CD4-positive, alpha-beta T cell (primary cell): Measurements from ENCODE around the gene MYO1D. TPM values are rescaled to one million over a fixed set of nuclear protein-coding genes. Genes with fewer than 3 reads are reported as not detected.

Experiments used
- ATAC-seq: fragments of 200-7000 bp; cut with Tn5 transposase; one replicate; pipeline ENCODE4 v1.10.0; 2022; ENCODE audit warnings: mild to moderate bottlenecking; ENCODE audit not compliant: poor library complexity
- CTCF ChIA-PET: fragments of 350-600 bp; sonication (Branson Sonifier 250); formaldehyde crosslinking; loops from one replicate; lab custom pipeline; 2021; ENCODE audit warnings: antibody characterized with exemption, inconsistent platforms; lab: Charles Lee
- POLR2A ChIA-PET: fragments of 350-600 bp; sonication (Branson Sonifier 250); formaldehyde crosslinking; loops from one replicate; lab custom pipeline; 2021; ENCODE audit warnings: antibody characterized with exemption, inconsistent platforms; lab: Charles Lee
- DNase-seq, 14 experiments: peaks; one replicate each; pipeline ENCODE4 v3.0.0-alpha.2; 2013 to 2020; ENCODE audit warnings: mixed read lengths in 2 of 14
- H3K27ac ChIP-seq, 2 donors: one replicate each; pipeline versions ENCODE4 v1.5.1 to v1.7.0; 2013; ENCODE audit warnings: low read length in 2 of 2, low read depth in 1 of 2, mild to moderate bottlenecking in 1 of 2
- H3K27me3 ChIP-seq, 2 experiments: 1 replicate in 1 of 2; 2 replicates in 1 of 2; pipeline versions ENCODE4 v1.6.1 to v1.7.0; 2013; ENCODE audit warnings: low read length in 2 of 2, control low read depth in 1 of 2, mild to moderate bottlenecking in 1 of 2, moderate library complexity in 1 of 2; ENCODE audit not compliant: insufficient read depth in 2 of 2, control insufficient read depth in 1 of 2
- H3K36me3 ChIP-seq: one replicate; pipeline ENCODE4 v1.6.1; 2013; ENCODE audit warnings: low read length, control low read depth; ENCODE audit not compliant: insufficient read depth
- H3K4me1 ChIP-seq: one replicate; pipeline ENCODE4 v1.6.1; 2013; ENCODE audit warnings: low read length, control low read depth; ENCODE audit not compliant: insufficient read depth
- H3K4me3 ChIP-seq: one replicate; pipeline ENCODE4 v1.5.1; 2013; ENCODE audit warnings: mild to moderate bottlenecking, low read length, moderate library complexity
- H3K9me3 ChIP-seq, 2 experiments: 1 replicate in 1 of 2; 2 replicates in 1 of 2; pipeline versions ENCODE4 v1.6.1 to v1.7.0; 2013; ENCODE audit warnings: low read length in 2 of 2, mild to moderate bottlenecking in 2 of 2, control low read depth in 1 of 2, moderate library complexity in 1 of 2; ENCODE audit not compliant: control insufficient read depth in 1 of 2, insufficient read depth in 1 of 2
- H3K27ac Mint-ChIP-seq: one replicate; pipeline ENCODE4 v1.8.0; 2020; ENCODE audit warnings: mixed read lengths
- H3K27me3 Mint-ChIP-seq: one replicate; pipeline ENCODE4 v1.8.0; 2021; ENCODE audit warnings: mixed read lengths
- H3K36me3 Mint-ChIP-seq: one replicate; pipeline ENCODE4 v1.8.0; 2021; ENCODE audit warnings: low read depth, mixed read lengths
- H3K4me1 Mint-ChIP-seq: one replicate; pipeline ENCODE4 v1.8.0; 2021; ENCODE audit warnings: low read depth, mixed read lengths
- H3K4me3 Mint-ChIP-seq: one replicate; pipeline ENCODE4 v1.8.0; 2020; ENCODE audit warnings: mild to moderate bottlenecking, mixed read lengths
- H3K9me3 Mint-ChIP-seq: one replicate; pipeline ENCODE4 v1.8.0; 2020; ENCODE audit warnings: mixed read lengths
- CTCF ChIP-seq: fragments of 200-600 bp; IDR thresholded peaks from one replicate; pipeline ENCODE4 v1.8.0; 2022; ENCODE audit warnings: antibody characterized with exemption, mild to moderate bottlenecking
- intact Hi-C, 2 experiments: fragments of 100-400 bp; cut with DNase I in 1 of 2; cut with micrococcal nuclease in 1 of 2; formaldehyde crosslinking; loops; one replicate each; pipeline versions ENCODE4 v1.15.1 to v1.9.0; 2023 to 2025; cut with DNase I, micrococcal nuclease
- total RNA-seq, 174 experiments: library from RNA in 2 of 174; stranded (reverse) in 2 of 174; gene quantifications; one replicate each; pipeline ENCODE4 v1.2.3 and lab custom pipeline; 2021 to 2026

Gene MYO1D
- total RNA-seq, 2 experiments from 2014 or later, result 5.8 to 6.4 TPM

GRCh38 chr17:32570081-32570396 lies 306.9 kb downstream of the MYO1D start:
- ChIA-PET CTCF (no interaction called here), POLR2A (no interaction called here)
- Histone ChIP-seq H3K36me3 (no peaks in the 10 kb centered on the region), H3K27me3 (no peaks in the 10 kb centered on the region), H3K9me3 (no peaks in the 10 kb centered on the region), H3K4me3 (no peak overlapping the region), H3K4me1 (no peaks in the 10 kb centered on the region), H3K27ac (no peak overlapping the region)
- Mint-ChIP-seq H3K9me3 (no peaks in the 10 kb centered on the region), H3K4me1 (peaks cover 16% of the 10 kb centered on the region), H3K4me3 (no peak overlapping the region), H3K27me3 (no peaks in the 10 kb centered on the region), H3K36me3 (no peaks in the 10 kb centered on the region), H3K27ac (no peak overlapping the region)
- no peak for DNase-seq
- TF ChIP-seq CTCF, result no peak
- no peak for ATAC-seq
- intact Hi-C loops, result no loop called here

GRCh38 chr17:32569171-32570080 lies 307.5 kb downstream of the MYO1D start:
- DNase-seq, result no peak
- Histone ChIP-seq H3K27me3 (no peaks in the 10 kb centered on the region), H3K36me3 (no peaks in the 10 kb centered on the region), H3K4me3 (no peak overlapping the region), H3K4me1 (no peaks in the 10 kb centered on the region), H3K27ac (no peak overlapping the region), H3K9me3 (no peaks in the 10 kb centered on the region)
- POLR2A ChIA-PET, result no interaction called here
- Mint-ChIP-seq H3K36me3 (no peaks in the 10 kb centered on the region), H3K4me1 (peaks cover 11% of the 10 kb centered on the region), H3K27ac (no peak overlapping the region), H3K9me3 (no peaks in the 10 kb centered on the region), H3K4me3 (no peak overlapping the region), H3K27me3 (no peaks in the 10 kb centered on the region)
- TF ChIP-seq CTCF, result no peak
- no peak for ATAC-seq
- CTCF ChIA-PET, result interaction anchor here (1.3 kb wide), 1 partner anchor 45 kb away, joined by 3 read pairs; no protein-coding TSS in a partner anchor
- intact Hi-C loops, result no loop called here

GRCh38 chr17:32568705-32569104 lies 308.2 kb downstream of the MYO1D start:
- H3K9me3 Mint-ChIP-seq, result no peaks in the 10 kb centered on the region
- H3K4me1 Mint-ChIP-seq, result peaks cover 11% of the 10 kb centered on the region
- Histone ChIP-seq H3K27ac (no peak overlapping the region), H3K9me3 (no peaks in the 10 kb centered on the region), H3K4me3 (no peak overlapping the region), H3K27me3 (no peaks in the 10 kb centered on the region), H3K4me1 (no peaks in the 10 kb centered on the region), H3K36me3 (no peaks in the 10 kb centered on the region)
- H3K27me3 Mint-ChIP-seq, result no peaks in the 10 kb centered on the region
- POLR2A ChIA-PET, result no interaction called here
- no peak overlapping the region for H3K27ac Mint-ChIP-seq
- intact Hi-C loops, result no loop called here
- H3K36me3 Mint-ChIP-seq, result no peaks in the 10 kb centered on the region
- DNase-seq (no peak), ATAC-seq (no peak)
- CTCF ChIA-PET, result interaction anchor here (1.3 kb wide), 1 partner anchor 44 kb away, joined by 3 read pairs; no protein-coding TSS in a partner anchor
- TF ChIP-seq CTCF, result no peak
- H3K4me3 Mint-ChIP-seq, result no peak overlapping the region
